ENCODE data around the gene DNAJB9.
"Not testable (repeated sequence)": the region's sequence is repeated elsewhere in the genome, so short reads cannot be mapped to it uniquely, and the experiment has no call there.

DNAJB9 gene

GRCh38 chr7:108548141-108548896 lies 21.4 kb upstream of the DNAJB9 start:
- ATAC-seq, result not testable (repeated sequence)

- not testable (repeated sequence) for ATAC-seq
Measured at GRCh38 chr7:108556665-108557064, 13.0 kb upstream of the DNAJB9 start.

- TF ChIP-seq, protein P1, sequence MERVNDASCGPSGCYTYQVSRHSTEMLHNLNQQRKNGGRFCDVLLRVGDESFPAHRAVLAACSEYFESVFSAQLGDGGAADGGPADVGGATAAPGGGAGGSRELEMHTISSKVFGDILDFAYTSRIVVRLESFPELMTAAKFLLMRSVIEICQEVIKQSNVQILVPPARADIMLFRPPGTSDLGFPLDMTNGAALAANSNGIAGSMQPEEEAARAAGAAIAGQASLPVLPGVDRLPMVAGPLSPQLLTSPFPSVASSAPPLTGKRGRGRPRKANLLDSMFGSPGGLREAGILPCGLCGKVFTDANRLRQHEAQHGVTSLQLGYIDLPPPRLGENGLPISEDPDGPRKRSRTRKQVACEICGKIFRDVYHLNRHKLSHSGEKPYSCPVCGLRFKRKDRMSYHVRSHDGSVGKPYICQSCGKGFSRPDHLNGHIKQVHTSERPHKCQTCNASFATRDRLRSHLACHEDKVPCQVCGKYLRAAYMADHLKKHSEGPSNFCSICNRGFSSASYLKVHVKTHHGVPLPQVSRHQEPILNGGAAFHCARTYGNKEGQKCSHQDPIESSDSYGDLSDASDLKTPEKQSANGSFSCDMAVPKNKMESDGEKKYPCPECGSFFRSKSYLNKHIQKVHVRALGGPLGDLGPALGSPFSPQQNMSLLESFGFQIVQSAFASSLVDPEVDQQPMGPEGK (CRISPR knock-in tag; IDR thresholded peaks at IDR 0.05; ENCODE audit: borderline replicate concordance), result no peak
- TF ChIP-seq OSR1 (CRISPR knock-in tag; IDR thresholded peaks at IDR 0.05) (no peak), ZFP3 (CRISPR knock-in tag; IDR thresholded peaks at IDR 0.05) (no peak), ARNTL (CRISPR knock-in tag; IDR thresholded peaks at IDR 0.05; ENCODE audit: borderline replicate concordance, low read depth) (no peak), CREB5 (CRISPR knock-in tag; IDR thresholded peaks at IDR 0.05; ENCODE audit: low read depth) (no peak), RARB (CRISPR knock-in tag; IDR thresholded peaks at IDR 0.05) (no peak), ZNF70 (CRISPR knock-in tag; IDR thresholded peaks at IDR 0.05) (no peak), ZC3H10 (CRISPR knock-in tag; IDR thresholded peaks at IDR 0.05) (no peak)
- ATAC-seq, result no peak
Measured at GRCh38 chr7:108557191-108557590, 12.5 kb upstream of the DNAJB9 start.

- TF ChIP-seq GLIS3 (CRISPR knock-in tag; IDR thresholded peaks at IDR 0.05) (no peak), ISL1 (CRISPR knock-in tag; IDR thresholded peaks at IDR 0.05) (no peak), ZNF8 (CRISPR knock-in tag; IDR thresholded peaks at IDR 0.05) (no peak), TOX (CRISPR knock-in tag; IDR thresholded peaks at IDR 0.05; ENCODE audit: borderline replicate concordance) (no peak), TCF4 (CRISPR knock-in tag; IDR thresholded peaks at IDR 0.05; ENCODE audit: borderline replicate concordance) (no peak), ZC3H10 (CRISPR knock-in tag; IDR thresholded peaks at IDR 0.05) (no peak)
- ATAC-seq, result no peak
Measured at GRCh38 chr7:108557617-108558016, 12.1 kb upstream of the DNAJB9 start.

DNA sequence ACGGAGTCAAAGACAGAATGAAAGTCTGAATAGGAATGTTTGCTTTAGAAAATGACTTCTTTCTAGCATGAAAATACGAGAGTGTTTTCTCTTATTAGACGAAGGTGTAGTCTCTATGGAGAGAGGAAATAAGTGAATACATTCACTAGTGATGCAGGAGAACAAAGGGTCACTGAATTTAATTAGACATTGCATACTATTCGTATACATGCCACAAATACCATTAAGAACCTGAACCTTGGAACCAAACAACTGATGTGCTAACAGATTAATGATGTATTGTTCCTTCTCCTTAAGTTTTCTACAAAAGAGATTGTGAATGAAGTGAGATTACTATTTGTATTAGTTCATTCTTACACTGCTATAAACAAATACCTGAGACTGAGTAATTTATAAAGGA lies 10.4 kb upstream of the DNAJB9 start:
- TF ChIP-seq CSDC2 (CRISPR knock-in tag; IDR thresholded peaks at IDR 0.05), result no peak
- no peak for TF ChIP-seq TCF4 (CRISPR knock-in tag; IDR thresholded peaks at IDR 0.05; ENCODE audit: borderline replicate concordance)
- no peak for TF ChIP-seq BACH2 (CRISPR knock-in tag; IDR thresholded peaks at IDR 0.05; ENCODE audit: borderline replicate concordance)
- TF ChIP-seq SNAI2 (CRISPR knock-in tag; IDR thresholded peaks at IDR 0.05), result no peak
- TF ChIP-seq ISL1 (CRISPR knock-in tag; IDR thresholded peaks at IDR 0.05), result no peak
- no peak for TF ChIP-seq OSR1 (CRISPR knock-in tag; IDR thresholded peaks at IDR 0.05)
- TF ChIP-seq ZNF8 (CRISPR knock-in tag; IDR thresholded peaks at IDR 0.05), result no peak
- TF ChIP-seq TSHZ2 (CRISPR knock-in tag; IDR thresholded peaks at IDR 0.05), result no peak
- TF ChIP-seq, protein P2, sequence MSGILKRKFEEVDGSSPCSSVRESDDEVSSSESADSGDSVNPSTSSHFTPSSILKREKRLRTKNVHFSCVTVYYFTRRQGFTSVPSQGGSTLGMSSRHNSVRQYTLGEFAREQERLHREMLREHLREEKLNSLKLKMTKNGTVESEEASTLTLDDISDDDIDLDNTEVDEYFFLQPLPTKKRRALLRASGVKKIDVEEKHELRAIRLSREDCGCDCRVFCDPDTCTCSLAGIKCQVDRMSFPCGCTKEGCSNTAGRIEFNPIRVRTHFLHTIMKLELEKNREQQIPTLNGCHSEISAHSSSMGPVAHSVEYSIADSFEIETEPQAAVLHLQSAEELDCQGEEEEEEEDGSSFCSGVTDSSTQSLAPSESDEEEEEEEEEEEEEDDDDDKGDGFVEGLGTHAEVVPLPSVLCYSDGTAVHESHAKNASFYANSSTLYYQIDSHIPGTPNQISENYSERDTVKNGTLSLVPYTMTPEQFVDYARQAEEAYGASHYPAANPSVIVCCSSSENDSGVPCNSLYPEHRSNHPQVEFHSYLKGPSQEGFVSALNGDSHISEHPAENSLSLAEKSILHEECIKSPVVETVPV (CRISPR knock-in tag; IDR thresholded peaks at IDR 0.05), result no peak
- TF ChIP-seq ZNF70 (CRISPR knock-in tag; IDR thresholded peaks at IDR 0.05), result no peak
- no peak for TF ChIP-seq ZFP30 (CRISPR knock-in tag; IDR thresholded peaks at IDR 0.05)
- TF ChIP-seq ZNF565 (CRISPR knock-in tag; conservative IDR thresholded peaks at IDR 0.05; ENCODE audit: low read depth), result no peak
- no peak for TF ChIP-seq CREB5 (CRISPR knock-in tag; IDR thresholded peaks at IDR 0.05; ENCODE audit: low read depth)
- TF ChIP-seq TOX (CRISPR knock-in tag; IDR thresholded peaks at IDR 0.05; ENCODE audit: borderline replicate concordance), result no peak
- no peak for TF ChIP-seq RARB (CRISPR knock-in tag; IDR thresholded peaks at IDR 0.05)
- TF ChIP-seq ZFP3 (CRISPR knock-in tag; IDR thresholded peaks at IDR 0.05), result no peak
- TF ChIP-seq ARNTL (CRISPR knock-in tag; IDR thresholded peaks at IDR 0.05; ENCODE audit: borderline replicate concordance, low read depth), result no peak
- no peak for TF ChIP-seq GLIS3 (CRISPR knock-in tag; IDR thresholded peaks at IDR 0.05)
- TF ChIP-seq, protein P1 (CRISPR knock-in tag; IDR thresholded peaks at IDR 0.05; ENCODE audit: borderline replicate concordance), result no peak
- no peak for TF ChIP-seq PPARA (CRISPR knock-in tag; IDR thresholded peaks at IDR 0.05; ENCODE audit: borderline replicate concordance)
- ATAC-seq, result no peak
